HepG2 (cell line): ENCODE results near the gene ZNF620. TPM values are rescaled to one million over a fixed set of nuclear protein-coding genes. Genes with fewer than 3 reads are reported as not detected.

ENCODE experiments used
- CREBL2 ChIP-seq: sonication (generic); formaldehyde crosslinking; IDR thresholded peaks from 2 replicates; pipeline ENCODE4 v1.8.1; 2023; ENCODE audit warnings: missing genetic modification reagents, mild to moderate bottlenecking, borderline replicate concordance
- CREM ChIP-seq, 2 experiments: sonication (generic) in 1 of 2; formaldehyde crosslinking in 1 of 2; IDR thresholded peaks; 2 replicates each; pipeline versions ENCODE4 v1.4.0 to v1.6.1; 2016 to 2020; ENCODE audit warnings: antibody characterized with exemption in 1 of 2, mild to moderate bottlenecking in 1 of 2, missing genetic modification reagents in 1 of 2
- E2F1 ChIP-seq: sonication (generic); formaldehyde crosslinking; IDR thresholded peaks from 2 replicates; pipeline ENCODE4 v1.5.0; 2020; ENCODE audit warnings: missing genetic modification reagents
- HDAC6 ChIP-seq: fragments of 200-600 bp; sonication (generic); IDR thresholded peaks from 2 replicates; pipeline ENCODE4 v1.7.0; 2017; ENCODE audit warnings: mild to moderate bottlenecking, antibody characterized with exemption, low read length, low read depth
- HOXA9 ChIP-seq: sonication (generic); formaldehyde crosslinking; IDR thresholded peaks from 2 replicates; pipeline ENCODE4 v1.8.1; 2022; ENCODE audit warnings: missing genetic modification reagents, mild to moderate bottlenecking, moderate library complexity, borderline replicate concordance
- KLF12 ChIP-seq: sonication (generic); formaldehyde crosslinking; IDR thresholded peaks from 2 replicates; pipeline ENCODE4 v1.4.0; 2020; ENCODE audit warnings: missing genetic modification reagents, borderline replicate concordance
- LCORL ChIP-seq, 2 experiments: fragments of 450-650 bp in 1 of 2; sonication (generic) in 1 of 2; formaldehyde crosslinking in 1 of 2; IDR thresholded peaks; 2 replicates each; pipeline versions ENCODE4 v1.5.0 to v1.6.1; 2017 to 2020; ENCODE audit warnings: antibody characterized with exemption in 1 of 2, missing genetic modification reagents in 1 of 2
- MBD4 ChIP-seq: IDR thresholded peaks from 2 replicates; pipeline ENCODE4 v1.6.1; 2012; ENCODE audit warnings: low read length, inconsistent platforms, borderline replicate concordance
- PBX2 ChIP-seq: IDR thresholded peaks from 2 replicates; pipeline ENCODE4 v1.6.1; 2016; ENCODE audit warnings: control low read depth
- PHF5A ChIP-seq: IDR thresholded peaks from one replicate; pipeline ENCODE4 v1.6.1; 2018; ENCODE audit warnings: low read depth, missing genetic modification reagents; ENCODE audit not compliant: unreplicated experiment
- POLR2A ChIP-seq, 2 experiments: IDR thresholded peaks; 2 replicates each; pipeline ENCODE4 v1.6.1; 2011; ENCODE audit warnings: low read depth in 2 of 2, low read length in 2 of 2, mild to moderate bottlenecking in 1 of 2, moderate library complexity in 1 of 2; ENCODE audit not compliant: insufficient read depth in 1 of 2
- RBAK ChIP-seq: sonication (generic); formaldehyde crosslinking; IDR thresholded peaks from 2 replicates; pipeline ENCODE4 v1.5.1; 2020; ENCODE audit warnings: mild to moderate bottlenecking, missing genetic modification reagents
- SIX1 ChIP-seq: sonication (generic); formaldehyde crosslinking; IDR thresholded peaks from 2 replicates; pipeline ENCODE4 v1.4.0; 2020; ENCODE audit warnings: missing genetic modification reagents, borderline replicate concordance
- SP140L ChIP-seq: sonication (generic); formaldehyde crosslinking; IDR thresholded peaks from 2 replicates; pipeline ENCODE4 v1.4.0; 2020; ENCODE audit warnings: missing genetic modification reagents, borderline replicate concordance
- TAF15 ChIP-seq: fragments of 200-400 bp; formaldehyde crosslinking; IDR thresholded peaks from one replicate; pipeline ENCODE4 v1.6.1; 2018; ENCODE audit warnings: mild to moderate bottlenecking, low read depth, low read length; ENCODE audit not compliant: poor library complexity, severe bottlenecking
- ZNF235 ChIP-seq: sonication (generic); formaldehyde crosslinking; IDR thresholded peaks from 2 replicates; pipeline ENCODE4 v1.8.1; 2023; ENCODE audit warnings: mild to moderate bottlenecking, missing genetic modification reagents, borderline replicate concordance
- ZNF468 ChIP-seq: sonication (generic); formaldehyde crosslinking; IDR thresholded peaks from 2 replicates; pipeline ENCODE4 v1.8.0; 2022; ENCODE audit warnings: mild to moderate bottlenecking, moderate library complexity, missing genetic modification reagents
- ZNF543 ChIP-seq: sonication (generic); formaldehyde crosslinking; IDR thresholded peaks from 2 replicates; pipeline ENCODE4 v1.4.0; 2020; ENCODE audit warnings: mild to moderate bottlenecking, missing genetic modification reagents
- ZNF7 ChIP-seq: IDR thresholded peaks from 2 replicates; pipeline ENCODE4 v1.6.1; 2016; ENCODE audit warnings: missing biosample characterization, missing genetic modification reagents
- ZNF747 ChIP-seq: sonication (generic); formaldehyde crosslinking; IDR thresholded peaks from 2 replicates; pipeline ENCODE4 v1.8.1; 2023; ENCODE audit warnings: missing genetic modification reagents, mild to moderate bottlenecking, borderline replicate concordance
- ZNF816 ChIP-seq: sonication (generic); formaldehyde crosslinking; IDR thresholded peaks from 2 replicates; pipeline ENCODE4 v1.8.0; 2022; ENCODE audit warnings: missing genetic modification reagents, mild to moderate bottlenecking, borderline replicate concordance
- polyA plus RNA-seq, 8 experiments: library from polyadenylated mRNA; depleted of rRNA in 3 of 8; stranded (reverse) in 7 of 8; unstranded in 1 of 8; fragments of >200 nt; fragmentation: Illumina TruSeq in 4 of 8; extraction: Trizol in 4 of 8; gene quantifications; 2 replicates each; pipeline versions ENCODE4 v1.2.1 to v1.2.3, GENCODE V29; 2011 to 2016; ENCODE audit warnings: low read depth in 4 of 8, missing spikeins in 1 of 8, mixed read lengths in 1 of 8; ENCODE audit not compliant: insufficient read depth in 1 of 8
- total RNA-seq, 5 experiments: library from RNA; depleted of rRNA; stranded (reverse); fragments of >200 nt; fragmentation: Illumina TruSeq; extraction: Trizol; gene quantifications; 2 replicates each; pipeline ENCODE4 v1.2.3, GENCODE V29; 2016; ENCODE audit warnings: low read depth in 1 of 5
- TF ChIP-seq, protein P1 (sequence below): IDR thresholded peaks from 2 replicates; pipeline ENCODE4 v1.6.1; 2016; ENCODE audit warnings: low read depth
- TF ChIP-seq, protein P2 (sequence below): sonication (generic); formaldehyde crosslinking; IDR thresholded peaks from 2 replicates; pipeline ENCODE4 v1.4.0; 2020; ENCODE audit warnings: mild to moderate bottlenecking, missing genetic modification reagents

ZNF620 gene
- total and polyA plus RNA-seq, 2 of the 13 experiments (the other 11 are each of a cell fraction or from before 2014, with no cell fraction given) = 2.3 to 12.2 TPM

DNA sequence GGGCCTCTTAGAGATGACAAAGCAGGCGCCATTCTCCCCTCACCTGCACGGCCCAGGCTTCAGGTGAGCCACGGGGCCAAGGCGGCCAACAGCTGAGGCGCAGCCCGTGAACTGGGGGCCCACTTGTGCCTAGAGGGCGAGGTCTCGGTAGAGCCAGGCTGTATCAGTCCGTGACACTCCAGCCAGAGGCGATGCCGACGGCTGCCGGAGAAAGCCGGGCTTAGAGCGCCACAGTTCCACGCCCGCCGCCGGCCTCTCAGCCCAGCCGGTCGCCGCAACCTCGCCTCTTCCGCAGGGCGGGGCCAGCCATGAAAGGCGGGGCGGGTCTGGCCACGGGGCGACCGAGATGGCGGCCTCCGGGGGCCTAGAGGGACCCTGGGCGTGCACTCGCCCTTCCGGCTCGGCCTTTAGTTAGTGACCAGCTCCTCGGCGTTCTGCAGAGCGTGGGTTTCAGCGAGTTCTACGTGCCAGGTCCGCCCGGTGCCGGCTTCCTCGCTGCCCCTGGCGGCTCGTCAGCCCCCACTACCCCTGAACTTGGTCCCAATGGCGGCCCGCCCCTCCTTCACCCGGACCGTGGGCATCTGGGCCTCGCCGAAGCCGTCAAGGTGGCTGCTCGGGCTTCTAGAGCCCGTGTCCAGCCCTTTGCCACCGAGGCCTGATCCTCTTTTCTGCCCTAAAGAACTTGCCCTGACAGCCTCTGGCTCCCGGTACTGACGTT lies 18.9 kb downstream of the ZNF620 start, which contains the start of gene ZNF621 (continued):
- TF ChIP-seq PBX2 (CRISPR knock-in tag) (no peak), ZNF468 (no peak), KLF12 (peak; percentile 98; the same call in 1 of the 2 replicates), RBAK (no peak), HDAC6 (no peak), SP140L (CRISPR knock-in tag) (0 out of 2 replicates have a peak, but pooled peaks have one; percentile 45), ZNF7 (CRISPR knock-in tag) (0 out of 2 replicates have a peak, but pooled peaks have one; percentile 11), LCORL (IDR thresholded peaks at IDR 0.05) (no peak), LCORL (CRISPR knock-in tag; IDR thresholded peaks at IDR 0.05) (peak; percentile 29; the same call in 1 of the 2 replicates), ZNF235 (CRISPR knock-in tag) (peak; percentile 87; the same call in 1 of the 2 replicates), POLR2A (IDR thresholded peaks at IDR 0.05; ENCODE audit: insufficient read depth in 1 of 2, low read depth in 2 of 2, low read length in 2 of 2) (peak; percentile 94), TAF15 (peak; percentile 63), SIX1 (no peak), CREBL2 (CRISPR knock-in tag) (peak; percentile 34; the same call in 1 of the 2 replicates), ZNF543 (CRISPR knock-in tag) (peak; percentile 95), MBD4 (no peak), PHF5A (CRISPR knock-in tag) (peak; percentile 67), CREM (IDR thresholded peaks at IDR 0.05) (no peak), CREM (CRISPR knock-in tag; IDR thresholded peaks at IDR 0.05) (no peak), ZNF816 (CRISPR knock-in tag) (no peak), ZNF747 (CRISPR knock-in tag) (no peak), E2F1 (CRISPR knock-in tag) (peak; percentile 74), HOXA9 (CRISPR knock-in tag) (no peak)
- TF ChIP-seq, protein P1, sequence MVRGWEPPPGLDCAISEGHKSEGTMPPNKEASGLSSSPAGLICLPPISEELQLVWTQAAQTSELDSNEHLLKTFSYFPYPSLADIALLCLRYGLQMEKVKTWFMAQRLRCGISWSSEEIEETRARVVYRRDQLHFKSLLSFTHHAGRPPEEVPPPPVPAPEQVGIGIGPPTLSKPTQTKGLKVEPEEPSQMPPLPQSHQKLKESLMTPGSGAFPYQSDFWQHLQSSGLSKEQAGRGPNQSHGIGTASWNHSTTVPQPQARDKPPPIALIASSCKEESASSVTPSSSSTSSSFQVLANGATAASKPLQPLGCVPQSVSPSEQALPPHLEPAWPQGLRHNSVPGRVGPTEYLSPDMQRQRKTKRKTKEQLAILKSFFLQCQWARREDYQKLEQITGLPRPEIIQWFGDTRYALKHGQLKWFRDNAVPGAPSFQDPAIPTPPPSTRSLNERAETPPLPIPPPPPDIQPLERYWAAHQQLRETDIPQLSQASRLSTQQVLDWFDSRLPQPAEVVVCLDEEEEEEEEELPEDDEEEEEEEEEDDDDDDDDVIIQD (CRISPR knock-in tag) = 0 out of 2 replicates have a peak, but pooled peaks have one; percentile 47
- TF ChIP-seq, protein P2, sequence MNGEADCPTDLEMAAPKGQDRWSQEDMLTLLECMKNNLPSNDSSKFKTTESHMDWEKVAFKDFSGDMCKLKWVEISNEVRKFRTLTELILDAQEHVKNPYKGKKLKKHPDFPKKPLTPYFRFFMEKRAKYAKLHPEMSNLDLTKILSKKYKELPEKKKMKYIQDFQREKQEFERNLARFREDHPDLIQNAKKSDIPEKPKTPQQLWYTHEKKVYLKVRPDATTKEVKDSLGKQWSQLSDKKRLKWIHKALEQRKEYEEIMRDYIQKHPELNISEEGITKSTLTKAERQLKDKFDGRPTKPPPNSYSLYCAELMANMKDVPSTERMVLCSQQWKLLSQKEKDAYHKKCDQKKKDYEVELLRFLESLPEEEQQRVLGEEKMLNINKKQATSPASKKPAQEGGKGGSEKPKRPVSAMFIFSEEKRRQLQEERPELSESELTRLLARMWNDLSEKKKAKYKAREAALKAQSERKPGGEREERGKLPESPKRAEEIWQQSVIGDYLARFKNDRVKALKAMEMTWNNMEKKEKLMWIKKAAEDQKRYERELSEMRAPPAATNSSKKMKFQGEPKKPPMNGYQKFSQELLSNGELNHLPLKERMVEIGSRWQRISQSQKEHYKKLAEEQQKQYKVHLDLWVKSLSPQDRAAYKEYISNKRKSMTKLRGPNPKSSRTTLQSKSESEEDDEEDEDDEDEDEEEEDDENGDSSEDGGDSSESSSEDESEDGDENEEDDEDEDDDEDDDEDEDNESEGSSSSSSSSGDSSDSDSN (CRISPR knock-in tag) = peak; percentile 96
